ENCODE data around the gene PCDHGA1. TPM values are rescaled to one million over a fixed set of nuclear protein-coding genes. Genes with fewer than 3 reads are reported as not detected.
"Not testable (repeated sequence)": the region's sequence is repeated elsewhere in the genome, so short reads cannot be mapped to it uniquely, and the experiment has no call there.

Gene PCDHGA1
- total RNA-seq, 1 experiment from 2014 or later = 0.63 TPM

DNA sequence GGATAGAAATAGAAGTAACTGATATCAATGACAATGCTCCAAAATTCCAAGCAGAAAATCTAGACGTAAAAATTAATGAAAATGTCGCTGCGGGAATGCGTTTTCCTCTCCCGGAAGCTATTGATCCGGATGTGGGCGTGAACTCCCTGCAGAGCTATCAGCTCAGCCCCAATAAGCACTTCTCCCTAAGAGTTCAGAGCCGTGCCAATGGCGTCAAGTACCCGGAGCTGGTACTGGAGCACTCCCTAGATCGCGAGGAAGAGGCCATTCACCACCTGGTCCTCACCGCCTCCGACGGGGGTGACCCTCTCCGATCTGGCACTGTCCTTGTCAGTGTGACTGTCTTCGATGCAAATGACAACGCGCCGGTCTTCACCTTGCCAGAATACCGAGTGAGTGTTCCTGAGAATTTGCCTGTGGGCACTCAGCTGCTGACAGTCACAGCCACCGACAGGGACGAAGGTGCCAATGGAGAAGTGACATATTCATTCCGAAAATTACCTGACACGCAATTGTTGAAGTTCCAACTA, 83.3 kb downstream of the PCDHGA1 start:
- H3K4me1 Mint-ChIP-seq = peaks cover 14 to 22% of the 10 kb centered on the region in 2 experiments
- TF ChIP-seq, protein P1, sequence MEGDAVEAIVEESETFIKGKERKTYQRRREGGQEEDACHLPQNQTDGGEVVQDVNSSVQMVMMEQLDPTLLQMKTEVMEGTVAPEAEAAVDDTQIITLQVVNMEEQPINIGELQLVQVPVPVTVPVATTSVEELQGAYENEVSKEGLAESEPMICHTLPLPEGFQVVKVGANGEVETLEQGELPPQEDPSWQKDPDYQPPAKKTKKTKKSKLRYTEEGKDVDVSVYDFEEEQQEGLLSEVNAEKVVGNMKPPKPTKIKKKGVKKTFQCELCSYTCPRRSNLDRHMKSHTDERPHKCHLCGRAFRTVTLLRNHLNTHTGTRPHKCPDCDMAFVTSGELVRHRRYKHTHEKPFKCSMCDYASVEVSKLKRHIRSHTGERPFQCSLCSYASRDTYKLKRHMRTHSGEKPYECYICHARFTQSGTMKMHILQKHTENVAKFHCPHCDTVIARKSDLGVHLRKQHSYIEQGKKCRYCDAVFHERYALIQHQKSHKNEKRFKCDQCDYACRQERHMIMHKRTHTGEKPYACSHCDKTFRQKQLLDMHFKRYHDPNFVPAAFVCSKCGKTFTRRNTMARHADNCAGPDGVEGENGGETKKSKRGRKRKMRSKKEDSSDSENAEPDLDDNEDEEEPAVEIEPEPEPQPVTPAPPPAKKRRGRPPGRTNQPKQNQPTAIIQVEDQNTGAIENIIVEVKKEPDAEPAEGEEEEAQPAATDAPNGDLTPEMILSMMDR (conservative IDR thresholded peaks at IDR 0.05) = no peak

DNA sequence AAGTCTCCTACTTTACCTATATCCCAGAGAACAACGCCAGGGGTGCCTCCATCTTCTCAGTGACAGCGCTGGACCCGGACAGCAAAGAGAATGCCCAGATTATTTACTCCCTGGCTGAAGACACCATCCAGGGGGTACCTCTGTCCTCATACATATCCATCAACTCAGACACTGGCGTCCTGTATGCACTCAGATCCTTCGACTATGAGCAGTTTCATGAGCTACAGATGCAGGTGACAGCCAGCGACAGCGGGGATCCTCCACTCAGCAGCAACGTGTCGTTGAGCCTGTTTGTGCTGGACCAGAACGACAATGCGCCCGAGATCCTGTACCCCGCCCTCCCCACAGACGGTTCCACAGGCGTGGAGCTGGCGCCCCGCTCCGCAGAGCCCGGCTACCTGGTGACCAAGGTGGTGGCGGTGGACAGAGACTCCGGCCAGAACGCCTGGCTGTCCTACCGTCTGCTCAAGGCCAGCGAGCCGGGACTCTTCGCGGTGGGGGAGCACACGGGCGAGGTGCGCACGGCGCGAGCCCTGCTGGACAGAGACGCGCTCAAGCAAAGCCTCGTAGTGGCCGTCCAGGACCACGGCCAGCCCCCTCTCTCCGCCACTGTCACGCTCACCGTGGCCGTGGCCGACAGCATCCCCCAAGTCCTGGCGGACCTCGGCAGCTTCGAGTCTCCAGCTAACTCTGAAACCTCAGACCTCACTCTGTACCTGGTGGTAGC, 84.4 kb downstream of the PCDHGA1 start:
- no CpG with 5 or more reads among the region's 46 CpGs for WGBS (ENCODE audit: extremely low coverage, insufficient read length, low lambda C conversion rate)
- not testable (repeated sequence) for H3K9ac ChIP-seq (ENCODE audit: extremely low read depth, insufficient read length, low read length); H3K79me1 ChIP-seq (ENCODE audit: insufficient read depth, low read depth, low read length, poor library complexity, severe bottlenecking); H3K4ac ChIP-seq (ENCODE audit: low read depth, low read length); H2BK15ac ChIP-seq (ENCODE audit: low read depth, low read length); H3K27ac ChIP-seq (ENCODE audit: insufficient read length, low read depth, low read length); H3K4me1 ChIP-seq (ENCODE audit: insufficient read depth, low read length); H3K27me3 ChIP-seq (ENCODE audit: insufficient read depth, low read length); H4K8ac ChIP-seq (replicated peaks; ENCODE audit: insufficient read length, low read depth, low read length); H4K20me1 ChIP-seq (ENCODE audit: control insufficient read depth, insufficient read depth, insufficient read length); H2BK5ac ChIP-seq (ENCODE audit: insufficient read length, low read length); H3K23ac ChIP-seq (ENCODE audit: insufficient read length, low read depth, low read length); H3K4me2 ChIP-seq (ENCODE audit: insufficient read depth, insufficient read length, low read length); H2AK5ac ChIP-seq (ENCODE audit: insufficient read length, low read length); H2BK12ac ChIP-seq (ENCODE audit: insufficient read length, low read depth, low read length); H2BK120ac ChIP-seq (ENCODE audit: low read depth, low read length, poor library complexity, severe bottlenecking); H3K14ac ChIP-seq (ENCODE audit: insufficient read depth, low read length); H4K91ac ChIP-seq (ENCODE audit: insufficient read length, low read depth, low read length); H2AFZ ChIP-seq (ENCODE audit: low read length); H3K23me2 ChIP-seq (ENCODE audit: insufficient read length, low read depth, low read length, poor library complexity, severe bottlenecking); H2BK20ac ChIP-seq (ENCODE audit: low read depth, low read length, poor library complexity, severe bottlenecking); H3K79me2 ChIP-seq (ENCODE audit: insufficient read depth, low read length); H3K27ac Mint-ChIP-seq; H4K5ac ChIP-seq (ENCODE audit: insufficient read length, low read depth, low read length); H3K56ac ChIP-seq (ENCODE audit: insufficient read length, low read depth, low read length); H3T11ph ChIP-seq (ENCODE audit: low read length); H3K18ac ChIP-seq (ENCODE audit: insufficient read length, low read depth, low read length); DNase-seq
- peaks cover 9 to 18% of the 10 kb centered on the region in 2 experiments for H3K4me1 Mint-ChIP-seq
- peaks cover 13% of the 10 kb centered on the region for H3K9me3 ChIP-seq (ENCODE audit: control insufficient read depth, low read depth, low read length)
- peaks cover 39 to 62% (median 41%) of the 10 kb centered on the region in 3 experiments for H3K36me3 Mint-ChIP-seq (ENCODE audit: insufficient read depth in 1 of 3, low read depth in 3 of 3)
- peaks cover 44 to 53% of the 10 kb centered on the region in 2 experiments for H3K9me3 Mint-ChIP-seq
- H3K4me3 Mint-ChIP-seq = peak overlapping the region in 1 of 2 experiments; percentile 87; a peak in 2 of 5 replicates
- H3K27me3 Mint-ChIP-seq (ENCODE audit: low read depth) = peaks cover 23% of the 10 kb centered on the region

More for the DNA sequence above, 83.3 kb downstream of the PCDHGA1 start:
- no CpG with 5 or more reads among the region's 25 CpGs for WGBS (ENCODE audit: extremely low coverage, insufficient read length, low lambda C conversion rate)
- no peaks in the 10 kb centered on the region for H3K79me2 ChIP-seq (ENCODE audit: insufficient read depth, low read length)
- H4K20me1 ChIP-seq (ENCODE audit: control insufficient read depth, insufficient read depth, insufficient read length) = no peaks in the 10 kb centered on the region
- H2BK5ac ChIP-seq (ENCODE audit: insufficient read length, low read length) = no peak overlapping the region
- H3K4ac ChIP-seq (ENCODE audit: low read depth, low read length) = no peak overlapping the region
- H3K18ac ChIP-seq (ENCODE audit: insufficient read length, low read depth, low read length) = no peak overlapping the region
- peaks cover 33 to 61% (median 40%) of the 10 kb centered on the region in 3 experiments for H3K36me3 Mint-ChIP-seq (ENCODE audit: insufficient read depth in 1 of 3, low read depth in 3 of 3)
- no peaks in the 10 kb centered on the region for H3K79me1 ChIP-seq (ENCODE audit: insufficient read depth, low read depth, low read length, poor library complexity, severe bottlenecking)
- no peak overlapping the region for H4K5ac ChIP-seq (ENCODE audit: insufficient read length, low read depth, low read length)
- H2AK5ac ChIP-seq (ENCODE audit: insufficient read length, low read length) = no peak overlapping the region
- DNase-seq = peak; percentile 31
- H3K9me3 ChIP-seq (ENCODE audit: control insufficient read depth, low read depth, low read length) = peaks cover 6% of the 10 kb centered on the region
- H4K8ac ChIP-seq (replicated peaks; ENCODE audit: insufficient read length, low read depth, low read length) = no peak overlapping the region
- H2BK120ac ChIP-seq (ENCODE audit: low read depth, low read length, poor library complexity, severe bottlenecking) = no peak overlapping the region
- no peaks in the 10 kb centered on the region; the same call in 1 of the 2 replicates for H3K27me3 ChIP-seq (ENCODE audit: insufficient read depth, low read length)
- H3K4me2 ChIP-seq (ENCODE audit: insufficient read depth, insufficient read length, low read length) = peak overlapping the region; percentile 29
- peaks cover 40 to 51% of the 10 kb centered on the region in 2 experiments for H3K9me3 Mint-ChIP-seq
- no peak overlapping the region for H3K9ac ChIP-seq (ENCODE audit: extremely low read depth, insufficient read length, low read length)
- H2BK20ac ChIP-seq (ENCODE audit: low read depth, low read length, poor library complexity, severe bottlenecking) = no peak overlapping the region
- H3K56ac ChIP-seq (ENCODE audit: insufficient read length, low read depth, low read length) = no peak overlapping the region
- no peak overlapping the region for H2BK15ac ChIP-seq (ENCODE audit: low read depth, low read length)
- H3T11ph ChIP-seq (ENCODE audit: low read length) = no peak overlapping the region
- H3K4me1 ChIP-seq (ENCODE audit: insufficient read depth, low read length) = no peaks in the 10 kb centered on the region
- no peak overlapping the region for H3K27ac ChIP-seq (ENCODE audit: insufficient read length, low read depth, low read length)
- H2BK12ac ChIP-seq (ENCODE audit: insufficient read length, low read depth, low read length) = no peak overlapping the region
- H3K27me3 Mint-ChIP-seq (ENCODE audit: low read depth) = peaks cover 29% of the 10 kb centered on the region
- peak overlapping the region in 1 of 3 experiments; percentile 93; a peak in 2 of 7 replicates for H3K27ac Mint-ChIP-seq
- H4K91ac ChIP-seq (ENCODE audit: insufficient read length, low read depth, low read length) = no peak overlapping the region
- no peak overlapping the region for H3K23ac ChIP-seq (ENCODE audit: insufficient read length, low read depth, low read length)
- H3K14ac ChIP-seq (ENCODE audit: insufficient read depth, low read length) = no peak overlapping the region
- peak overlapping the region; percentile 83 to 87 for H3K4me3 Mint-ChIP-seq
- no peak overlapping the region for H2AFZ ChIP-seq (ENCODE audit: low read length)
- H3K23me2 ChIP-seq (ENCODE audit: insufficient read length, low read depth, low read length, poor library complexity, severe bottlenecking) = peaks cover 7% of the 10 kb centered on the region
